Measurements from ENCODE around the gene GTF2IRD1. TPM values are rescaled to one million over a fixed set of nuclear protein-coding genes. Genes with fewer than 3 reads are reported as not detected.

The GTF2IRD1 gene
- total RNA-seq, 1 experiment from 2014 or later = 16.9 TPM

Other genes starting within 250 kb of the GTF2IRD1 start
- 0.27 TPM in 1 of 2 replicates, not detected in the other for gene LAT2, start 243.9 kb upstream of the GTF2IRD1 start, total RNA-seq (2014; rRNA removed; shearing (Covaris generic))
- gene RFC2, start 199.5 kb upstream of the GTF2IRD1 start, total RNA-seq (2014; rRNA removed; shearing (Covaris generic)) = 72.9 and 105 TPM in 2 replicates
- 11.5 and 18.8 TPM in 2 replicates for gene CLIP2, start 164.5 kb upstream of the GTF2IRD1 start, total RNA-seq (2014; rRNA removed; shearing (Covaris generic))
- gene GTF2I, start 203.8 kb downstream of the GTF2IRD1 start, total RNA-seq (2014; rRNA removed; shearing (Covaris generic)) = 92.8 and 156 TPM in 2 replicates

All from M059J (cell line).